ENCODE data around the gene NDUFS6. TPM values are rescaled to one million over a fixed set of nuclear protein-coding genes. Genes with fewer than 3 reads are reported as not detected.
"Not testable (repeated sequence)": the region's sequence is repeated elsewhere in the genome, so short reads cannot be mapped to it uniquely, and the experiment has no call there.

The NDUFS6 gene
- polyA plus RNA-seq, 2 of the 4 experiments (the other 2 are of a cell fraction) = 76.0 to 192 TPM

DNA sequence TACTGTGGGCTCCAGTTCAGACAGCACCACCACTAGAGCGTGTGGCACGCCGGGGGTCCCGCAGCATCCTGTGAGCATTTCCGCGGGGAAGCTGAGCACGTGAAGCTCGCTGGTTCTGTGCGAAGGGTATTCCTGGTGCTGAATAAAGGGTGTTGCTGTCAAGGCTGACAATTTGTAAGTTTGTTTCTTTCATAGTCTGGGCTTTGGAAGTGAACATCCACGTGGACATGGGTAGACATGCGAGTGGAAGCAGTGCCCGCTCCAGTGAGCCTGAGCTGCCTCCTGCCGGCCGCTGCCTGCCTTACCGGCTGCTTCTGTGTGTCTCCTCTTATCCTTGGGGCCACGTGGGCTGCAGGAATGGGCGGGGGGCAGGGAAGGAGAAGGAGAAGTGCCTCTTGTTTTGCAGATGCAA lies 14.7 kb downstream of the NDUFS6 start:
- FAIRE-seq (no peak), ATAC-seq (no peak)
- H3K4me1 ChIP-seq = no peaks in the 10 kb centered on the region

DNA sequence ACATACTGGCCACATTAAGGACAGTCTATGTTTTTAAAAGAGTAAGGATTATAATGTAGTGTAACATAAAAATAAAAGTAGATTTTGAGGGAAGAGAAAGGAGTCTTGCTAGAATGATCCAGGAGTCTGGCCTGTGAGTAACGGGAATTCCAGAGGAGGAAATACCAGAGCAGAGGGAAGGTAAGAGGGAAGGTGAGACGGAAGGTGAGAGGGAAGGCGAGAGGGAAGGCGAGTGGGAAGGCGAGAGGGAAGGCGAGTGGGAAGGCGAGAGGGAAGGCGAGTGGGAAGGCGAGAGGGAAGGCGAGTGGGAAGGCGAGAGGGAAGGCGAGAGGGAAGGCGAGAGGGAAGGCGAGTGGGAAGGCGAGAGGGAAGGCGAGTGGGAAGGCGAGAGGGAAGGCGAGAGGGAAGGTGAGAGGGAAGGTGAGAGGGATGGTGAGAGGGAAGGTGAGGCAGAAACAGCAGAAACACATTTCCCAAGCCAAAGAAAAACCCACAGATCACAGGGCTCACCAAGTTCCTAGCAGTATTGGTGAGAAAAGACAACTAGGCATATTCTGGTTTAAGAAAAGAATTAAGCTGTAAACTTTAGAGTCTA lies 15.4 kb downstream of the NDUFS6 start:
- H3K4me2 ChIP-seq; FAIRE-seq; H3K4me1 ChIP-seq; POLR2A ChIA-PET; H3K4me3 ChIP-seq; DNase-seq (ENCODE audit: low read depth in 1 of 2, low spot score in 1 of 2); H3K27ac ChIP-seq; ATAC-seq; H3K9me3 ChIP-seq: not testable (repeated sequence)
- CTCF ChIA-PET = interaction anchor here (1.1 kb wide), 1 partner anchor 15 kb away, joined by 3 read pairs; no protein-coding TSS in a partner anchor
- 95% methylated on average over 11 of the region's 18 CpGs for WGBS (ENCODE audit: missing lambda C conversion rate)

More for the DNA sequence above, 14.7 kb downstream of the NDUFS6 start:
- no peak for DNase-seq (ENCODE audit: low read depth in 1 of 2, low spot score in 1 of 2)
- Histone ChIP-seq H3K9me3 (no peaks in the 10 kb centered on the region), H3K27ac (no peak overlapping the region), H3K4me2 (no peak overlapping the region), H3K4me3 (no peak overlapping the region)
- TF ChIP-seq PHF8 (IDR thresholded peaks at IDR 0.05; ENCODE audit: borderline replicate concordance, low read depth) (no peak), ZC3H11A (IDR thresholded peaks at IDR 0.05) (no peak), KDM1A (IDR thresholded peaks at IDR 0.05; ENCODE audit: low read depth) (no peak), HOXA7 (CRISPR knock-in tag; IDR thresholded peaks at IDR 0.05) (no peak), ZNF302 (CRISPR knock-in tag; IDR thresholded peaks at IDR 0.05) (no peak), CEBPB (IDR thresholded peaks at IDR 0.05) (no peak), RARB (CRISPR knock-in tag; IDR thresholded peaks at IDR 0.05) (no peak), HEYL (CRISPR knock-in tag; IDR thresholded peaks at IDR 0.05) (no peak), KDM5A (IDR thresholded peaks at IDR 0.05) (no peak), MYC (IDR thresholded peaks at IDR 0.05; ENCODE audit: borderline replicate concordance, low read length) (no peak), RCOR1 (IDR thresholded peaks at IDR 0.05; ENCODE audit: low read depth, low read length) (no peak), CBX8 (IDR thresholded peaks at IDR 0.05) (no peak), CHD4 (IDR thresholded peaks at IDR 0.05; ENCODE audit: borderline replicate concordance) (no peak), ZSCAN20 (CRISPR knock-in tag; IDR thresholded peaks at IDR 0.05) (no peak)
- TF ChIP-seq, protein P1, sequence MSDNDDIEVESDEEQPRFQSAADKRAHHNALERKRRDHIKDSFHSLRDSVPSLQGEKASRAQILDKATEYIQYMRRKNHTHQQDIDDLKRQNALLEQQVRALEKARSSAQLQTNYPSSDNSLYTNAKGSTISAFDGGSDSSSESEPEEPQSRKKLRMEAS (IDR thresholded peaks at IDR 0.05) = no peak
- TF ChIP-seq, protein P2, sequence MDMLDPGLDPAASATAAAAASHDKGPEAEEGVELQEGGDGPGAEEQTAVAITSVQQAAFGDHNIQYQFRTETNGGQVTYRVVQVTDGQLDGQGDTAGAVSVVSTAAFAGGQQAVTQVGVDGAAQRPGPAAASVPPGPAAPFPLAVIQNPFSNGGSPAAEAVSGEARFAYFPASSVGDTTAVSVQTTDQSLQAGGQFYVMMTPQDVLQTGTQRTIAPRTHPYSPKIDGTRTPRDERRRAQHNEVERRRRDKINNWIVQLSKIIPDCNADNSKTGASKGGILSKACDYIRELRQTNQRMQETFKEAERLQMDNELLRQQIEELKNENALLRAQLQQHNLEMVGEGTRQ (IDR thresholded peaks at IDR 0.05) = no peak
- TF ChIP-seq, protein P3, sequence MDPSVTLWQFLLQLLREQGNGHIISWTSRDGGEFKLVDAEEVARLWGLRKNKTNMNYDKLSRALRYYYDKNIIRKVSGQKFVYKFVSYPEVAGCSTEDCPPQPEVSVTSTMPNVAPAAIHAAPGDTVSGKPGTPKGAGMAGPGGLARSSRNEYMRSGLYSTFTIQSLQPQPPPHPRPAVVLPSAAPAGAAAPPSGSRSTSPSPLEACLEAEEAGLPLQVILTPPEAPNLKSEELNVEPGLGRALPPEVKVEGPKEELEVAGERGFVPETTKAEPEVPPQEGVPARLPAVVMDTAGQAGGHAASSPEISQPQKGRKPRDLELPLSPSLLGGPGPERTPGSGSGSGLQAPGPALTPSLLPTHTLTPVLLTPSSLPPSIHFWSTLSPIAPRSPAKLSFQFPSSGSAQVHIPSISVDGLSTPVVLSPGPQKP (IDR thresholded peaks at IDR 0.05; ENCODE audit: low read depth, low read length) = no peak
- TF ChIP-seq, protein P4, sequence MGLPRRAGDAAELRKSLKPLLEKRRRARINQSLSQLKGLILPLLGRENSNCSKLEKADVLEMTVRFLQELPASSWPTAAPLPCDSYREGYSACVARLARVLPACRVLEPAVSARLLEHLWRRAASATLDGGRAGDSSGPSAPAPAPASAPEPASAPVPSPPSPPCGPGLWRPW (IDR thresholded peaks at IDR 0.05) = no peak
- TF ChIP-seq, protein P5, sequence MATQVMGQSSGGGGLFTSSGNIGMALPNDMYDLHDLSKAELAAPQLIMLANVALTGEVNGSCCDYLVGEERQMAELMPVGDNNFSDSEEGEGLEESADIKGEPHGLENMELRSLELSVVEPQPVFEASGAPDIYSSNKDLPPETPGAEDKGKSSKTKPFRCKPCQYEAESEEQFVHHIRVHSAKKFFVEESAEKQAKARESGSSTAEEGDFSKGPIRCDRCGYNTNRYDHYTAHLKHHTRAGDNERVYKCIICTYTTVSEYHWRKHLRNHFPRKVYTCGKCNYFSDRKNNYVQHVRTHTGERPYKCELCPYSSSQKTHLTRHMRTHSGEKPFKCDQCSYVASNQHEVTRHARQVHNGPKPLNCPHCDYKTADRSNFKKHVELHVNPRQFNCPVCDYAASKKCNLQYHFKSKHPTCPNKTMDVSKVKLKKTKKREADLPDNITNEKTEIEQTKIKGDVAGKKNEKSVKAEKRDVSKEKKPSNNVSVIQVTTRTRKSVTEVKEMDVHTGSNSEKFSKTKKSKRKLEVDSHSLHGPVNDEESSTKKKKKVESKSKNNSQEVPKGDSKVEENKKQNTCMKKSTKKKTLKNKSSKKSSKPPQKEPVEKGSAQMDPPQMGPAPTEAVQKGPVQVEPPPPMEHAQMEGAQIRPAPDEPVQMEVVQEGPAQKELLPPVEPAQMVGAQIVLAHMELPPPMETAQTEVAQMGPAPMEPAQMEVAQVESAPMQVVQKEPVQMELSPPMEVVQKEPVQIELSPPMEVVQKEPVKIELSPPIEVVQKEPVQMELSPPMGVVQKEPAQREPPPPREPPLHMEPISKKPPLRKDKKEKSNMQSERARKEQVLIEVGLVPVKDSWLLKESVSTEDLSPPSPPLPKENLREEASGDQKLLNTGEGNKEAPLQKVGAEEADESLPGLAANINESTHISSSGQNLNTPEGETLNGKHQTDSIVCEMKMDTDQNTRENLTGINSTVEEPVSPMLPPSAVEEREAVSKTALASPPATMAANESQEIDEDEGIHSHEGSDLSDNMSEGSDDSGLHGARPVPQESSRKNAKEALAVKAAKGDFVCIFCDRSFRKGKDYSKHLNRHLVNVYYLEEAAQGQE (IDR thresholded peaks at IDR 0.05) = no peak
- 97% methylated on average over 17 of the region's 17 CpGs for WGBS (ENCODE audit: missing lambda C conversion rate)
- CTCF ChIA-PET = no interaction called here
- POLR2A ChIA-PET = no interaction called here

Measured in A549 (cell line).